Hepatic stellate cell (primary cell): ENCODE measurements around the gene RAB11FIP3.
A peak's percentile ranks its signal among the peaks of the same experiment; 100 is the strongest.
"Not testable (repeated sequence)": the region's sequence is repeated elsewhere in the genome, so short reads cannot be mapped to it uniquely, and the experiment has no call there.

ENCODE experiments used
- DNase-seq: peaks from one replicate; pipeline ENCODE4 v3.0.0; 2011; ENCODE audit warnings: low spot score

The RAB11FIP3 gene

DNA sequence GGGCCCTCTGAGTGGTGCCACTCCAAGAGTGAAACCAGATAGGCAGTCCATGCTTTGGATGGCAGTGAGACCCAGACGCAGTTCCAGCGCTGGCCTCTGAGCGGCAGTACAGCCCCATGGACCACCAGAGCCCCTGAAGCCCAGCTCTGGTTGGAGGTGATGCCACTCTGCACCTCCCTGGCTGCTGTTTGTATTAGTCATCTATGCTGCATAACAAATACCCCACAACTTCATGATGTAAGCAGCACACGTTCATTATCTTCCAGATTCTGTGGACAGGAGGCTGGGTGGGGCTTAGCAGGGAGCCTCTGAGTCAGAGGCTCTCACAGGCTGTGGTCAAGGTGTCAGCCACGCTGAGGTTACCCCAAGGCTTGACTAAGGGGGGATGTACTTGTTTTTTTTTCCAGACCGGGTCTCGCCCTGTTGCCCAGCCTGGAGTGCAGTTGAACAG lies 33.5 kb upstream of the RAB11FIP3 start:
- DNase-seq: peak; percentile 73

DNA sequence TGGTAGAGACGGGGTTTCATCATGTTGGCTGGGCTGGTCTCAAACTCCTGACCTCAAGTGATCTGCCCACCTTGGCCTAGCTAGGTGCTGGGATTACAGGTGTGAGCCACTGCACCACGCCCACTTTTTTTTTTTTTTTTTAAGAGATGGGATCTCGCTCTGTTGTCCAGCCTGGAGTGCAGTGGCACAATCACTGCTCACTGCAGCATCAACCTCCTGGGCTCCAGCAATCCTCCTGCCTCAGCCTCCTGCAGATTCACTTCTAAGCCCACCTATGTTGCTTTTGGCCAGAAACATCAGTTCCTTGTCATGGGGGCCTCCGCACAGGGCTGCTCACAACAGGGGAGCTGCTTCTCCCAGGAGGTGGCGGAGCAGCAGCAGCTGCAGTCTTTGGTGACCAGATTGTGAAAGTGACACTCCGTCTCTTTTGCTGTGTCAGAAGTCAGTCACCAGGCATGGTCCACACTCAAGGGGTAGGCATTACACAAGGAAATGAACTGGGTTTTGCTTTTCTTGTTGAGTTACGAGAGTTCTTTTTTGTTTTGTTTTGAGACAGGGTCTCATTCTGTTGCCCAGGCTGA lies 32.9 kb upstream of the RAB11FIP3 start:
- DNase-seq: no peak

DNA sequence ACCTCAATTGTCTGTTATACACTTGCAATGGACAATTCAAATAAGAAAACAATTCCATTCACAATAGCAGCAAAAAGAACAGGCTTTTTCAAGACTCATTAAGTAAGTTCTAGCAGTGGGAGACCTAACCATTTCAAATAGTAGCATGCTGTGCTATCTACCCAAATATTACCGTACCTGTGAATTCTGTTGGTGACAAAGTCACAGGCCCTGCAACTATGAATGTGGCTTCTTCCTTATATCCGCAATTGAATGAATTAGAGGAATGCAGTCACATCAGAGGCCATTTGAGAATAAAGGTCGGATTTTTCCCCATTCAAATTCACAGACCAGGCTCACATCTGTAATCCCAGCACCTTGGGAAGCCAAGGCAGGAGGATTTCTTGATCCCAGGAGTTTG lies 29.2 kb upstream of the RAB11FIP3 start:
- DNase-seq: no peak

DNA sequence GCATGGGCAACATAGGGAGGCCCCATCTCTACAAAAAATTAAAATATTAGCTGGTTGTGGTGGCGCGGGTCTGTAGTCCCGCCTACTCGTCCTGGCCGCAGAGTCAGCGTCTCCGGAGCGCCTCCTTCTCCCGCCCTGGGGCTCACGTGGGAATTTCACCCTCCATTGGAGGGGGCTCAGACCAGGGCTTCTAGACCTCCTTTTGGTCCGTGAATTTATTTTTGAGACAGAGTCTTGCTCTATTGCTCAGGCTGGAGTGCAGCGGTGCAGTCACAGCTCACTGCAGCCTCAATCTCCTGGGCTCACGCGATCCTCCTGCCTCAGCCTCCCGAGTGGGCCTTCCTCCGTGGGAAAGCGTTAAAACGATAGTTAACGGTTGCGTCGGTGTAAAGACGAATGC lies 28.8 kb upstream of the RAB11FIP3 start:
- DNase-seq: peak; percentile 74

DNA sequence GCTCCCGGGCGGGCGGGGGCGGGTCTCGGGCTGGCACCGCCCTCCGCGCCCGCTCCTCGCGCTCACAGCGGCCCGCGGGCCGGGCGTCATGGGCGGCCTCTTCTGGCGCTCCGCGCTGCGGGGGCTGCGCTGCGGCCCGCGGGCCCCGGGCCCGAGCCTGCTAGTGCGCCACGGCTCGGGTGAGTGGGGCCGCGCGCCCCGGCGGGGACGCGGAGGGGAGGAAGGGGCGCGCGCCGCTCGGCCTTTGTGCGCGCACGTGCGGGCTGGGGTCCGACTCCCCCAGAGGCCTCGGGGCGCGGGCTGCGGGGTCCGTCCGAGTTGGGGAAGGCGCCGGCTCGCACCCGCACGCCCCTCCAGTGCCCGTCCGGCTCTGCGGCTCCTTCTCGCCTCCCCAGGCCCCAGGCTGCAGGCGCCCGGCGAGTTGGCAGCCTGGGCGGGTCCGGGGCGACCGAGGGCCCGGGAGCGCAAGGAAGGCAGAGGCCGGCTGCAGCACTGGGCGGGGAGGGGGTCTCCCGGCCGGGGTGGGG lies 28.3 kb upstream of the RAB11FIP3 start, which contains the start of gene NME4:
Gene NME4, plus strand, starts transcription at position 65 of the 527 bp plus-strand sequence. Its CDS starts 24 bp downstream, at position 89.
- peak; percentile 59 for DNase-seq

DNA sequence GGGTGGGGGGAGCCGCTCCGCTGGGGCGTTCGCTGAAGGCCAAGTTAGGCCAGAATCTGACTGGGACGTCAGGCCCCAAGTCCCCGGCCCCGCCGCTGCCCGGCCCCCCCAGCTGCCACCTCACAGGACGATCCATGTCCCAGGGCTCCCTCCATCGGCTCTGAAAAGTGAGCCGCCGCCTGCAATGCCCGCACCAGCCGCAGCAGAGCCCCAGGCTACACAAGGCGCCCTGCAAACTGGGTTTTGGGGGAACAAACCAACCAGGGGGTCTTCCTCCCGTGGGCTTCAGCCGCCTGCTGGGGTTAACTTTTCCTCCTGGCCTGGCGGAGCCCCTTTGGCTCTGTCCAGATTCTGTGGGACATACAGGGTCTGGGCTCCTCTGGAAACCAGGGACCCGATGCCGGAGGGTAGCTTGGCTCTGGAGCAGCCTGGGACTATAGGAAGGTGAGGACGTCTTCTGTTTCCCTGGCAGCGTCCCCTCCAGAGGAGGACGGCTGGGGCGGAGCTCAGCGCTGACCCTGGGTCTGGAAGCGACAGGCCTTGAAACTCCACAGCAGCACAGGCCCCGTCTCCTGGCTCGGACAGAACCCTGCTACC lies 27.6 kb upstream of the RAB11FIP3 start:
- peak; percentile 91 for DNase-seq

DNA sequence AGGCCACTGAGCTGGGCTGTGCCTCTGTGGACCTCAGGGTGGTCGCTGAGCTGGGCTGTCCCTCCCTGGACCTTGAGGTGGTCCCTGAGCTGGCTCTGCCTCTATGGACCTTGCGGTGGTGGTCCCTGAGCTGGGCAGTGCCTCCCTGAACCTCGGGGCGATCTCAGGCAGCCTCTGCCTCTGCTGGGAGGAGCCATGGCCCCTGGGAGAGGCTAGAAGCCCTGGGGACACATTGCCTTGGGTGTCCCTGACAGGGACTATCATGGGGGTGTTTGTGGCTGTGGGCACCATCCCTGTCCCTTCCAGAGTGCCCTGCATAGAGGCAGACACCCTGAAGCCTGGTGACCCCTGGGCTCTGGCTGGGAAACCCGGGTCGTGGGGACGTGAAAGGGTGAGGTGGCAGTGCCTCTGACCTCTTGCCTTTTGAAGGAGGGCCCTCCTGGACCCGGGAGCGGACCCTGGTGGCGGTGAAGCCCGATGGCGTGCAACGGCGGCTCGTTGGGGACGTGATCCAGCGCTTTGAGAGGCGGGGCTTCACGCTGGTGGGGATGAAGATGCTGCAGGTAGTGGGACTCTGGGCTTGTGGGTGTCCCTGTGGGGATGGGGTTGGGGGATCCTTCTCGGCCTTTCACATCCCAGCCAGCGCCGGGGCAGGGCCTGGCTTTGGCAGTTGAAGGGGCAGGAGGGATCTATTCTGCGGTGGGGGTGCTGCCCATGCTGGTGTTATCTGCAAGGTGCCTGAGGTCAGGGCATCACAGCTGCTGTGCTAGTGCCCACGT lies 26.7 kb upstream of the RAB11FIP3 start:
- no peak for DNase-seq

DNA sequence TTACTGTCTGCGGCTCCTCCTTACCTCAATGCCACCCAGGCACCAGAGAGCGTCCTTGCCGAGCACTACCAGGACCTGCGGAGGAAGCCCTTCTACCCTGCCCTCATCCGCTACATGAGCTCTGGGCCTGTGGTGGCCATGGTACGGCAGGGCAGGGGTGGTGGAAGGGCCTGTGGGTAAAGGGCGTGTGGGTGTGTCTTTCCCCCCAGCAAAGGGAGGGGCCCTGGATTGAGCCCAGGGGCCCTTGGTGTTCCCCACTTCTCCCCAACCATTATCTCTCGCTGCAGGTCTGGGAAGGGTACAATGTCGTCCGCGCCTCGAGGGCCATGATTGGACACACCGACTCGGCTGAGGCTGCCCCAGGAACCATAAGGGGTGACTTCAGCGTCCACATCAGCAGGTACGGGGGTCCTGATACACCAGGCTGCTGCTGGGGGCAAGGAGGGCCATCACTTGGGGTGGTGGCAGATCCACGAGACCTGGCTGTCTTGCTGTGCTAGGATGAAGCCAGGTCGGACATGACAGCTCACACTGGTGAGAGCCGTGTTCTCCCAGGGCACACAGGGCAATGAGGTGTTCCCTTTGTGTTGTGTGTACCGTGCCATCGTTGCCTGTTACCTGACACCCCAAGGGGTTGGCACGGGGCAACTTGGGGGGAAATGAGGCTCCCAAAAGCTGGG lies 26.0 kb upstream of the RAB11FIP3 start:
- no peak for DNase-seq

DNA sequence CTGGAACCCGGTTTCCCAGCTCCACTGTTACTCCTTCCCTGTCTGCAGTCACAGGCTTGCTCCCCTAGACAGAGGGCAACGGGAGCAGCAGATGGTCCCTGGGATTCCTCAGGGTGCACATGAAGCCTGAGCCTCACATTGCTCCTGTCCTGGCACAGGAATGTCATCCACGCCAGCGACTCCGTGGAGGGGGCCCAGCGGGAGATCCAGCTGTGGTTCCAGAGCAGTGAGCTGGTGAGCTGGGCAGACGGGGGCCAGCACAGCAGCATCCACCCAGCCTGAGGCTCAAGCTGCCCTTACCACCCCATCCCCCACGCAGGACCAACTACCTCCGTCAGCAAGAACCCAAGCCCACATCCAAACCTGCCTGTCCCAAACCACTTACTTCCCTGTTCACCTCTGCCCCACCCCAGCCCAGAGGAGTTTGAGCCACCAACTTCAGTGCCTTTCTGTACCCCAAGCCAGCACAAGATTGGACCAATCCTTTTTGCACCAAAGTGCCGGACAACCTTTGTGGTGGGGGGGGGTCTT lies 25.3 kb upstream of the RAB11FIP3 start:
- no peak for DNase-seq

DNA sequence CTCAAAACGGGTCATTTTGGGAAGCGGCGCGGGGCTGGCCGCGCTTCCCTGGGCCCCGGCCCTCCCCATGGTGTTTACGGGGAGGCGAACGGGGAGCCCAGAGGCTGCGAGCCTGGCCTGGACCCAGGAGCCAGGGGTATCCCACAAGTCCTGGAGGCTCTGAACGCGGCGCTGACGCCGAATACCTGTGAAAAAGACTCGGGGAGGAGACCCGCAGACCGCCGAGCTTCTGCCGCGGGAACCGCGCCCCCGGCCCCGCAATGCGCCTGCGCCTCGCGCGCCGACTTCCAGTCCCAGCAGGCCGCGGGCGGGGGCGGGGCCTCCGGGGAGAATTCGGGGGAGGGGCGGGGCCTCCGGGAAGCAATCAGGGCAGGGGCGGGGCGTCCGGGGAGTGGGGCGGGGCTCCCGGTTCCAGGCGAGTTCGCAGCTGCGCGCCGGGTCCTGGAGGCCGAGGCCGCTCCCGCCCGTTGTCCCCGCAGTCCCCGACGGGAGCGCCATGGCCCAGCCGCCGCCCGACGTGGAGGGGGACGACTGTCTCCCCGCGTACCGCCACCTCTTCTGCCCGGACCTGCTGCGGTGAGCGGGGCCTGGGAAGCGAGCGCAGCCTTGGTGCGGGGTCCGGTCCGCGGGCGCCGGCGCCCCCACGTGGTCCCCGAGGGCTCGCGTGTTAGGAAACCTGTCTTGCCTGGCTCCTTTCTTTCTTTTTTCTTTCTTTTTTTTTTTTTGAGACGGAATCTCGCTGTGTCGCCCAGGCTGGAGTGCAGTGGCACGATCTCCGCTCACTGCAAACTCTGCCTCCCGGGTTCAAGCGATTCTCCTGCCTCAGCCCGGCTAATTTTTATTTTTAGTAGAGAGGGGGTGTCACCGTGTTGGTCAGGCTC lies 23.7 kb upstream of the RAB11FIP3 start, which contains the start of gene DECR2:
Gene DECR2, plus strand, starts transcription at position 418 of the 881 bp plus-strand sequence. Its CDS starts 79 bp downstream, at position 497.
- DNase-seq: peak; percentile 97

DNA sequence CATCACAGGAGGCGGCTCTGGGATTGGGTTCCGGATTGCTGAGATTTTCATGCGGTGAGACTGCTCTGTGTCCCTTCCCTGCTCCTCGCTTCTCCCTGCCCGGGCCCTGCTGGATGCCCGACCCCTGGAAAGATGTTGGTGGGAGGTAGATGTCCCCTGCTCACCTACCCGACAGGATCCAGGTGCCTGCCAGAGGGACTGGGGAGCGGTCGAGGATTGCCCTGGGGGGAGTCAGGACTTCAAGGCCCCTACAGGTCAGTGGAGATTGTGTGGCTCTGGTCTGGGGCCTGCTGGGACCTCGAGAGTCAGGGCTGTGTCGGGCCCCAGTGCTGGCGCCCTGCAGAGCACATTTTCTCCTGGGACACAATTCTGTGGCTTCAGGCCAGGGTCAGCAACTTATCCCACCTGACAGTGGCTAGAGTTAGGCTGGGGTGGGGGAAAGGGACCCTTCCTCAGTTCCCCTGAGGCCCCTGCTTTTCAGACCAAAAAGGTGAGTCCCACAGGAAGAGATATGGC lies 20.4 kb upstream of the RAB11FIP3 start:
- DNase-seq: no peak

DNA sequence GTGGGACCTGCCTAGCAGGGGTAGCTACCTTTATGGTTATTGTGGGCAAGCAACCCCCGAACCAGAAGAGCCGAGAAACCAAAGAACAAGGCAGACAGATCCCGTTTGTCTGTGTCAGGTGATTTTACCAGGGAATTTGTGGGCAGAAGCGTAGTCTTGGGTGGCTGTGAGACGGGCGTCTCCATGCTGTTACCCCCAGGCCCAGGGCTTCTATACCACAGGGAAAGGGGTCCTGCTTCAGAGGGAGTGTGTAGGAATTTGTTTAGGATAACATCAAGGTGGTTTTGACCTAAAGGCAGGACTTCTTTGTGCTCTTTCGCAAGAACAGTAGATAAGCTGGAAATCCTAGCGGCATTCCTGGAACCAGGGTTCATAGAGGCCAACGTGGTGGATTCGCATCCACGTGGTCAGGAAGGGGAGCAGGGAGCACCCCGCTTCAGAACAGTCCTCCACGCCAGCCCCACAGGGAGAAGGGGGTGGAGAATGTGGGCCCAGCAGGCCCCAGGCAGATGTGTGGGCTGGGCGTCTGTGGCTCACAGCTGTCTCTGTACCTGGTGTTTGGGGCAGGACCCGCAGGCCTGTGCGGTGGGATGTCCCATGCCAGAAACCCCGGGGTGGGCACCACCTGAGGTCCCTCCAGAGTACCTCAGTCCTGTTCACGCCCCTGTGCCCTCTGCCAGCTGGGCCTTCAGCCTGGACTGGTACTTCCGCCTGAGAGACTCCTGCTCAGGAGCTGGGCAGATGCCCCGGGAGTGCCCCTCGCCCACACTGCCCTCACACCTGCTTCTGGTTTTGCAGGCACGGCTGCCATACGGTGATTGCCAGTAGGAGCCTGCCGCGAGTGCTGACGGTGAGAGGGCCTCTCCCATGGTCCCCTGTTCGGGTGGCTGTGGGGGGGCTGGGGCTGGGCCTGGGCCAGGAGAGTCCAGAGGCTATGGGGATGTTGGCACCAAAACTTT lies 19.6 kb upstream of the RAB11FIP3 start:
- DNase-seq: no peak

DNA sequence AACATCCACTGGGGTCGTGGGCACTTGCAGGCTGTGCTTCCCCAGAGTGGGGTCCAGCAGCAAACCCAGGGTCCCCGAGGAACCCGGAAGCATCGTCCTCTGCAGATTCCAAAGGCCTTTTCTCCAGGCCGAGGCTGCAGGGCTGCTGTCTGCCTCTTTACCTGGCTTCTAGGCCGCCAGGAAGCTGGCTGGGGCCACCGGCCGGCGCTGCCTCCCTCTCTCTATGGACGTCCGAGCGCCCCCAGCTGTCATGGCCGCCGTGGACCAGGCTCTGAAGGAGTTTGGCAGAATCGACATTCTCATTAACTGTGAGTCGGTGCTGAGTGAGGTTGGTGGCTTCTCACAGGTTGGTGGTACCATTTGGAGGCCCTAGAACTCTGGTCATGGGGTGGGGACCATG lies 18.2 kb upstream of the RAB11FIP3 start:
- DNase-seq: no peak

DNA sequence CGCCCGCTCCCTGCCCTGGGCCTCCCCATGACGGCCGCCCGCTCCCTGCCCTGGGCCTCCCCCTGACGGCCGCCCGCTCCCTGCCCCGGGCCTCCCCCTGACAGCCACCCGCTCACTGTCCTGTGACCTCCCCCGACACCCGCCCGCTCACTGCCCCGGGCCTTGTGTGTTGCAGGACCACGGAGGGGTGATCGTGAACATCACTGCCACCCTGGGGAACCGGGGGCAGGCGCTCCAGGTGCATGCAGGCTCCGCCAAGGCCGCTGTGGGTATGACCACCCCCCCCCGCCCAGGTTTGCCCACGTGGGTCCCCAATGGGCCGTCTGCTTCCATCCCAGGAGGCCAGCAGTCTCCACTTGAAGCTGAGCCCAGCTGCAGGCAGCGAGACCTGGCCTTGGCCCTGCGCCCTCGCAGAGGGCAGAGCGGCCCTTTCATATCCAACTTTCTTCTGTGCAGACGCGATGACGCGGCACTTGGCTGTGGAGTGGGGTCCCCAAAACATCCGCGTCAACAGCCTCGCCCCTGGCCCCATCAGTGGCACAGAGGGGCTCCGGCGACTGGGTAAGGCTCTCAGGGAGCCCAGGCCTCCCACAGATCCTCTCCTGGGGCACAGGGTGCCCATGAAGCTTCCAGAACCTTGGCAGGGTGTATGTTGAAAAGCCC lies 14.8 kb upstream of the RAB11FIP3 start:
- DNase-seq: no peak

DNA sequence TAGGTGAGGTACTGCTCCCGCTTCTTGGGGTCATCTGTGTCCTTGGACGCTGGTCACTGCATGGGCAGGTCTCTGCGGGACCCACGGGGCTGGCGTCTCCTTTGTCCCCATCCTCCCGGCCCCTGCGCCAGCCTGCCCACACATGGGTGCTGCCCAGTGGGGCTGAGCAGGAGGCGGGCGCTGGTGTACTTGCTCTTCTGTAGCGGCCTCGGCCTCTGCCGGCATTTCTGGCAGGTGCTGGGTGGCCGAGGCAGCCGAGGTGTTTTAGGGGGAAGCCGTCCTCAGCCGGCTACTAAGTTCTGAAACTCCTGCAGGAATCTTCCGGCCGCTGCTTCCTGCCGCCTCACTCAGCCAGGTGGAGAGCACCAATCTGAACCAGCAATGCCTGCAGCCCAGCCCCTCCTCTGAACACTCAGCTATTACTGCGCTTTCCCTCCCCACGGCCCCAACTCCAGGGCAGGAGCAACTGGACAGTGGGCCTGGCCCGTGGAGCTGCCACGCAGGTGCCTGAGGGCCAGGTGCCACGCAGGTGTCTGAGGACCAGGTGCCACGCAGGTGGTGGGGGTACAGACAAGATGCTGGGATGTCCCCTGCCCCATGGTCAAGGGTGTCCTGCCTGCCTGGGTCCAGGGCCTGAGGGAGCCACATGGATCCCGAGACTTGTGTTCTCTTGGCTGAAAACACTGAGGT lies 13.7 kb upstream of the RAB11FIP3 start:
- no peak for DNase-seq

DNA sequence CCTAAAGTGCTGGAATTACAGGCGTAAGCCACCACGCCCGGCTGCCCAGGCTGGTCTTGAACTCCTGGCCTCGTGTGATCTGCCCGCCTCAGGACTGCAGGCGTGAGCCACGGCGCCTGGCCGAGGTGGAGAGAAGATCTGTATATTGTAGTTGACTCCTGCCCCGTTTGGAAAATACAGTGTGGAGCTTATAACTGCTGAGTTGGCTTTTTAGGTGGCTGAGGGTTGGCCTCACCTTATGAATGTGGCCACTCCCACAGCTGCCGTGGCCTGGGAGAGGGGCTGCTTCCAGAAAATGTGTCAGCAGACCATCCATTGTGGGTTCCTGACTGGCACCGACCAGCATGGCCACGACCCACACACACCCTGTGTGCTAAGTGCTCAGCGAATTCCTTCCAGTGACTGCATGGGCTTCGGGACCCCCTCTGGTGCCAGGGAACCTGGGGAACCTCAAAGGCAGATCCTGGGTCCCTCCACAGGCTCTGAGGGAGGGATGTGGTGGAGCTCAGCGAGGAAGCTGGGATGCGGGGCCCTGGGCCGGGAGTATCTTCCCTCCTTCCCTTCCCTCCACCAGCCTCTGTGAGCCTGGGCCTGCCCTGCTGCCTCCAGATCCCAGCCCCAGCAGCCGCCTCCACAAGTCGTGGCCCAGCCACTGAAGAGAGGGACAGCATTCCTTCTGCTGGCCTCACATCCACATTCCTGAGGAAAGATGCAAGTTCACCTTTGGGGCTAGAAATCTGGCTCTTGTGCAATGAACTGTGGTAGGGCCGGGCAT lies 10.9 kb upstream of the RAB11FIP3 start:
- no peak for DNase-seq

DNA sequence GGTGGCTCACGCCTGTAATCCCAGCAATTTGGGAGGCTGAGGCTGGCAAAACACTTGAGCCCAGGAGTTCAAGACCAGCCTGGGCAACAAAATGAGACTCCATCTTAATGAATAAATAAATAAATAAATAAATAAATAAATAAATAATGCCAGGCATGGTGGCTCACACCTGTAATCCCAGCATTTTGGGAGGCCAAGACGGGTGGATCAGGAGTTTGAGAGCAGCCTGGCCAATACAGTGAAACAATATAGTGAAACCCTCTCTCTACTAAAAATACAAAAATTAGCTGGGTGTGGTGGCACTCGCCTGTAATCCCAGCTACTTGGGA lies 10.3 kb upstream of the RAB11FIP3 start:
- DNase-seq: not testable (repeated sequence)

DNA sequence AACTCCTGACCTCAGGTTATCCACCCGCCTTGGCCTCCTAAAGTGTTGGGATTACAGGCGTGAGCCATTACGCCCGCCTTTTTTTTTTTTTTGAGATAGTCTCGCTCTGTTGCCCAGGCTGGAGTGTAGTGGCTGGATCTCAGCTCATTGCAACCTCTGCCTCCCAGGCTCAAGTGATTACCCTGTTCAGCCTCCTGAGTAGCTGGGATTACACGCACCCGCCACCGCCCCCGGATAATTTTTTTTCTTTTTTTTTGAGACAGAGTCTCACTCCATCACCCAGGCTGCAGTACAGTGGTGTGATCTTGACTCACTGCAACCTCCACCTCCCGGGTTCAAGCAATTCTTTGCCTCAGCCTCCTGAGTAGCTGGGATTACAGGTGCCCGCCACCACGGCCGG lies 3.3 kb upstream of the RAB11FIP3 start:
- not testable (repeated sequence) for DNase-seq
